ENCODE data around the gene CSH2.
"Not testable (repeated sequence)": the region's sequence is repeated elsewhere in the genome, so short reads cannot be mapped to it uniquely, and the experiment has no call there.

Gene CSH2

DNA sequence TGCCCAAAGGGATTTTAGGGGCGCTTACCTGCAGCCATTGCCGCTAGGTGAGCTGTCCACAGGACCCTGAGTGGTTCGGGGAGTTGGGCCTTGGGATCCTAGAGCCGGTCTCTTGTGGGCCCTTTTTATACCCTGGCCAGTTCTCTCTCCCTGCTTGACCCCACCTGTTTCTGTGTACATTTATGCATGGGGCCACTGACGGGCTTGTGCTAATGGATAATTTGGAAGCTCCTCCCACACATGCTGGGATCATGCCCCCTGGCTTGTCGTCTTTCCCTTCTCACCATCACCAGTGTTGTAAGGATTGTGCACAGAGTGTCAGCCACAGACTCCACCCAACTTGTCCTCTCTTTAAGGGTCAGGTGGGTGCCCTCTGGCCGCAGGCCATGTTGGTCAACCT is at the start of gene CSH2:
Gene CSH2 (minus strand): TSS at position 101 of the 400 bp plus-strand sequence. CDS start 63 bp downstream, at position 38.
- not testable (repeated sequence) for DNase-seq (ENCODE audit: low read depth); H3K4me3 ChIP-seq (ENCODE audit: control insufficient read depth, low read depth, low read length)

DNA sequence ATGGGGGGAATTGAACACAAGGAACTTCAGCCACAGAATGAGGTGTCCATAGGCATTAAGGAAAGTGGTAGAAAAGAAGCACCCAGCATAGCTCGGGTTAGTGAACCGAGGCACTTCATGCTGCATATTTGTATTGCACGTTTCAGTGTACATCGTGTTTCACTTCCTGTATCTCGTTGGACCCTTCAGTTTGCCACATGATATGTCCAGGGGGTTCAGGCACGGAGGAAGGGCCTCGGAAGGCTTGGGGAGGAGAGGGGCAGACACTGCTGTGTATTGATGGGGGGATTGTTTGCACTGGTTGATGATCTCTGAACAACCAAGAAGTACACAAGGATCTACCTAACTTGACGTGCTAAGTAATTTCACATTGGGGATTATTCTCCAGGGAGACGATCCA is 48.9 kb upstream of the CSH2 start:
- not testable (repeated sequence) for DNase-seq (ENCODE audit: low read depth); H3K4me3 ChIP-seq (ENCODE audit: control insufficient read depth, low read depth, low read length)

DNA sequence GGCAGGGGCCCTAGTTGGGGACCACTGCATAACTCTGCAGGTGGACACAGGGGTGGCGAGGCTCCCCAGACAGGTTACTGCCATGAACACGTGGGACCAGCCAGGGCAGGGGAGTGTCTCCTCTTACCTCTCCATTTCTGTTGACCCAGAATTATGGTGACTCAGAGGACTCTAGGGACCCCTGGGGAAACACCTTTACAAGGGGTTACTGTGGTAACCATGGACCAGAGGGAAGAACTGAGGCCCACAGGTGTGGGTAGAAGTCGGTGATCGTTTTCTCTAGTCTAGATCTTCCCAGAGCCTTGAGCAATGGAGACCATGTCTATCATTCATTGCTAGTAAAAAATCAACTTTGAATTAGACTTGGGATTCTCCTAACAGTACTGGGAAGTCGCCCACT is 47.3 kb upstream of the CSH2 start:
- H3K4me3 ChIP-seq (ENCODE audit: control insufficient read depth, low read depth, low read length); DNase-seq (ENCODE audit: low read depth): not testable (repeated sequence)

- H3K4me3 ChIP-seq (ENCODE audit: control insufficient read depth, low read depth, low read length); DNase-seq (ENCODE audit: low read depth): not testable (repeated sequence)
Observed at GRCh38 chr17:63920050-63920449, 46.6 kb upstream of the CSH2 start.

DNA sequence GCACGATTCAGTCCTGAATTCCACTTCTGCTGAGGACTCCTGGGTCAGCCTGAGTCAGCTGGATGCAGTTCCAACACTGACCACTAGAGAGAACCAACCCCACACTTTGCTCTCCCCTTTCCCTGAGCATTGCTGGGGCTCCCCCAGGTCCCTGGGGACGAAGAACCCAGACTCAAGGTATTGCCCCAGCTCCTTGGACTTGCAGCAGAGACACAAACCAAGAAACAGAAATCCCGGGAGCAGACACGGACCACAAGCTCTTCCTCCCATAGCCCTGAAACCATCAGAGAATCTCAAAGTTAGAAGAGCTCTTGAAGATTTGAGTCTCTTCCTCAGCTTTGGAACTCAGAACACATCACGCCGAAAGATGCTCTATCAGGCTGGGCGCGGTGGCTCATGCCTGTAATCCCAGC is 45.8 kb upstream of the CSH2 start:
- H3K4me3 ChIP-seq (ENCODE audit: control insufficient read depth, low read depth, low read length), result no peak overlapping the region
- DNase-seq (ENCODE audit: low read depth), result peak; percentile 7
- TF ChIP-seq, protein P1, sequence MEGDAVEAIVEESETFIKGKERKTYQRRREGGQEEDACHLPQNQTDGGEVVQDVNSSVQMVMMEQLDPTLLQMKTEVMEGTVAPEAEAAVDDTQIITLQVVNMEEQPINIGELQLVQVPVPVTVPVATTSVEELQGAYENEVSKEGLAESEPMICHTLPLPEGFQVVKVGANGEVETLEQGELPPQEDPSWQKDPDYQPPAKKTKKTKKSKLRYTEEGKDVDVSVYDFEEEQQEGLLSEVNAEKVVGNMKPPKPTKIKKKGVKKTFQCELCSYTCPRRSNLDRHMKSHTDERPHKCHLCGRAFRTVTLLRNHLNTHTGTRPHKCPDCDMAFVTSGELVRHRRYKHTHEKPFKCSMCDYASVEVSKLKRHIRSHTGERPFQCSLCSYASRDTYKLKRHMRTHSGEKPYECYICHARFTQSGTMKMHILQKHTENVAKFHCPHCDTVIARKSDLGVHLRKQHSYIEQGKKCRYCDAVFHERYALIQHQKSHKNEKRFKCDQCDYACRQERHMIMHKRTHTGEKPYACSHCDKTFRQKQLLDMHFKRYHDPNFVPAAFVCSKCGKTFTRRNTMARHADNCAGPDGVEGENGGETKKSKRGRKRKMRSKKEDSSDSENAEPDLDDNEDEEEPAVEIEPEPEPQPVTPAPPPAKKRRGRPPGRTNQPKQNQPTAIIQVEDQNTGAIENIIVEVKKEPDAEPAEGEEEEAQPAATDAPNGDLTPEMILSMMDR (IDR thresholded peaks at IDR 0.05; ENCODE audit: control insufficient read depth, insufficient read depth, low read depth, low read length, missing control alignments), result peak; percentile 97

- not testable (repeated sequence) for DNase-seq (ENCODE audit: low read depth); H3K4me3 ChIP-seq (ENCODE audit: control insufficient read depth, low read depth, low read length)
Observed at GRCh38 chr17:63918789-63919305, 45.4 kb upstream of the CSH2 start, which contains the start of gene GH1. Gene GH1 (minus strand): TSS chr17:63918839. CDS start chr17:63918776, 63 bp downstream.

- DNase-seq (ENCODE audit: low read depth), result no peak
- TF ChIP-seq, protein P1 (IDR thresholded peaks at IDR 0.05; ENCODE audit: control insufficient read depth, insufficient read depth, low read depth, low read length, missing control alignments), result no peak
- H3K4me3 ChIP-seq (ENCODE audit: control insufficient read depth, low read depth, low read length), result no peak overlapping the region
Observed at GRCh38 chr17:63918305-63918704, 44.8 kb upstream of the CSH2 start.

DNA sequence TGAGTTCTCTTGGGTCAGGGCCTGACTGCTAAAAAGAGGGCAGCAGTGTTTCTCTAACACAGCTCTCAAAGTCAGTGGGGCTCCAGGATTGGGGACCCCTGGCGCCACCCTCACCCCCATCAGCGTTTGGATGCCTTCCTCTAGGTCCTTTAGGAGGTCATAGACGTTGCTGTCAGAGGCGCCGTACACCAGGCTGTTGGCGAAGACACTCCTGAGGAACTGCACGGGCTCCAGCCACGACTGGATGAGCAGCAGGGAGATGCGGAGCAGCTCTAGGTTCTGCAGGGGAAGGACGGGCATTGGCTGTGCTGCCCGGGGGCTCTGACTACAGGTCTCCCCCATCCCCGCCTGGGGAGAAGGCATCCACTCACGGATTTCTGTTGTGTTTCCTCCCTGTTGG is 44.2 kb upstream of the CSH2 start:
- DNase-seq (ENCODE audit: low read depth), result no peak
- TF ChIP-seq, protein P1 (IDR thresholded peaks at IDR 0.05; ENCODE audit: control insufficient read depth, insufficient read depth, low read depth, low read length, missing control alignments), result no peak
- H3K4me3 ChIP-seq (ENCODE audit: control insufficient read depth, low read depth, low read length), result no peak overlapping the region

DNA sequence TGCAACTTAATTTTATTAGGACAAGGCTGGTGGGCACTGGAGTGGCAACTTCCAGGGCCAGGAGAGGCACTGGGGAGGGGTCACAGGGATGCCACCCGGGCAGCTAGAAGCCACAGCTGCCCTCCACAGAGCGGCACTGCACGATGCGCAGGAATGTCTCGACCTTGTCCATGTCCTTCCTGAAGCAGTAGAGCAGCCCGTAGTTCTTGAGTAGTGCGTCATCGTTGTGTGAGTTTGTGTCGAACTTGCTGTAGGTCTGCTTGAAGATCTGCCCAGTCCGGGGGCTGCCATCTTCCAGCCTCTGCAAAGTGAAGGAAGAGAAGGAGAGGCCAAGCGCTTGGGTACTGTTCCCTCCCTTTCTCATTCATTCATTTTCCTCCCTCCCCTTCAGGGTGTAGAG is 43.7 kb upstream of the CSH2 start:
- H3K4me3 ChIP-seq (ENCODE audit: control insufficient read depth, low read depth, low read length); DNase-seq (ENCODE audit: low read depth): not testable (repeated sequence)

- no peak for DNase-seq (ENCODE audit: low read depth)
- no peak overlapping the region for H3K4me3 ChIP-seq (ENCODE audit: control insufficient read depth, low read depth, low read length)
- TF ChIP-seq, protein P1 (IDR thresholded peaks at IDR 0.05; ENCODE audit: control insufficient read depth, insufficient read depth, low read depth, low read length, missing control alignments), result no peak
Observed at GRCh38 chr17:63916566-63917185, 43.2 kb upstream of the CSH2 start.

DNA sequence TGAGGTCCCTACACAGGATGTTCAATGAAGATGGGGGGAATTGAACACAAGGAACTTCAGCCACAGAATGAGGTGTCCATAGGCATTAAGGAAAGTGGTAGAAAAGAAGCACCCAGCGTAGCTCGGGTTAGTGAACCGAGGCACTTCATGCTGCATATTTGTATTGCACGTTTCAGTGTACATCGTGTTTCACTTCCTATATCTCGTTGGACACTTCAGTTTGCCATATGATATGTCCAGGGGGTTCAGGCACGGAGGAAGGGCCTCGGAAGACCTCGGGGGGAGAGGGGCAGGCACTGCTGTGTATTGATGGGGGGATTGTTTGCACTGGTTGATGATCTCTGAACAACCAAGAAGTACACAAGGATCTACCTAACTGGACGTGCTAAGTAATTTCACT is 42.3 kb upstream of the CSH2 start:
- not testable (repeated sequence) for H3K4me3 ChIP-seq (ENCODE audit: control insufficient read depth, low read depth, low read length); DNase-seq (ENCODE audit: low read depth)
